Measurements from ENCODE around the gene SPEF2. TPM values are rescaled to one million over a fixed set of nuclear protein-coding genes. Genes with fewer than 3 reads are reported as not detected.

The SPEF2 gene
- total RNA-seq, 1 donor from 2014 or later = 15.1 TPM

- Mint-ChIP-seq H3K36me3 (no peaks in the 10 kb centered on the region), H3K27ac (no peak overlapping the region), H3K4me3 (no peak overlapping the region), H3K27me3 (peaks cover 15% of the 10 kb centered on the region), H3K4me1 (ENCODE audit: unreplicated experiment) (no peaks in the 10 kb centered on the region), H3K9me3 (no peaks in the 10 kb centered on the region)
- DNase-seq (ENCODE audit: extremely low spot score, unreplicated experiment) = no peak
- no peak for TF ChIP-seq CTCF (conservative IDR thresholded peaks at IDR 0.05)
Observed at GRCh38 chr5:35600591-35600990, 17.1 kb upstream of the SPEF2 start.

GRCh38 chr5:35608881-35609779 lies 8.5 kb upstream of the SPEF2 start:
- Mint-ChIP-seq H3K9me3 (no peaks in the 10 kb centered on the region), H3K27me3 (peaks cover under 1% of the 10 kb centered on the region), H3K27ac (no peak overlapping the region)

GRCh38 chr5:35617060-35617434 lies 616 bp upstream of the SPEF2 start:
- DNase-seq (ENCODE audit: extremely low spot score, unreplicated experiment) = no peak
- TF ChIP-seq CTCF (conservative IDR thresholded peaks at IDR 0.05) = no peak
- Mint-ChIP-seq H3K4me3 (peak overlapping the region; percentile 98), H3K27me3 (peaks cover 12% of the 10 kb centered on the region), H3K9me3 (peaks cover 10% of the 10 kb centered on the region), H3K4me1 (ENCODE audit: unreplicated experiment) (peaks cover 5% of the 10 kb centered on the region), H3K27ac (no peak overlapping the region), H3K36me3 (no peaks in the 10 kb centered on the region)

More at GRCh38 chr5:35608881-35609779, 8.5 kb upstream of the SPEF2 start:
- H3K4me1 Mint-ChIP-seq (ENCODE audit: unreplicated experiment) = no peaks in the 10 kb centered on the region
- no peak for DNase-seq (ENCODE audit: extremely low spot score, unreplicated experiment)
- H3K36me3 Mint-ChIP-seq = no peaks in the 10 kb centered on the region
- TF ChIP-seq CTCF (conservative IDR thresholded peaks at IDR 0.05) = no peak
- H3K4me3 Mint-ChIP-seq = no peak overlapping the region

- TF ChIP-seq CTCF (conservative IDR thresholded peaks at IDR 0.05) = no peak
- H3K4me1 Mint-ChIP-seq (ENCODE audit: unreplicated experiment) = peaks cover 5% of the 10 kb centered on the region
- H3K27ac Mint-ChIP-seq = peak overlapping the region; percentile 38
- DNase-seq (ENCODE audit: extremely low spot score, unreplicated experiment) = no peak
- peak overlapping the region; percentile 98 for H3K4me3 Mint-ChIP-seq
- peaks cover 10% of the 10 kb centered on the region for H3K9me3 Mint-ChIP-seq
- H3K27me3 Mint-ChIP-seq = peaks cover 12% of the 10 kb centered on the region
- no peaks in the 10 kb centered on the region for H3K36me3 Mint-ChIP-seq
Observed at GRCh38 chr5:35618304-35618636, 607 bp downstream of the SPEF2 start.

GRCh38 chr5:35618781-35619180 lies 1.1 kb downstream of the SPEF2 start:
- Mint-ChIP-seq H3K36me3 (no peaks in the 10 kb centered on the region), H3K4me3 (peak overlapping the region; percentile 98), H3K9me3 (peaks cover 10% of the 10 kb centered on the region), H3K27me3 (peaks cover 12% of the 10 kb centered on the region), H3K4me1 (ENCODE audit: unreplicated experiment) (peaks cover 5% of the 10 kb centered on the region), H3K27ac (peak overlapping the region; percentile 38)
- no peak for DNase-seq (ENCODE audit: extremely low spot score, unreplicated experiment)
- no peak for TF ChIP-seq CTCF (conservative IDR thresholded peaks at IDR 0.05)

All from type B pancreatic cell (in vitro differentiated cells).